ENCODE data around the gene EVX2. TPM values are rescaled to one million over a fixed set of nuclear protein-coding genes. Genes with fewer than 3 reads are reported as not detected.

EVX2 gene
- total and polyA plus RNA-seq, 2 of the 13 experiments (the other 11 are each of a cell fraction or from before 2014, with no cell fraction given): not detected

DNA sequence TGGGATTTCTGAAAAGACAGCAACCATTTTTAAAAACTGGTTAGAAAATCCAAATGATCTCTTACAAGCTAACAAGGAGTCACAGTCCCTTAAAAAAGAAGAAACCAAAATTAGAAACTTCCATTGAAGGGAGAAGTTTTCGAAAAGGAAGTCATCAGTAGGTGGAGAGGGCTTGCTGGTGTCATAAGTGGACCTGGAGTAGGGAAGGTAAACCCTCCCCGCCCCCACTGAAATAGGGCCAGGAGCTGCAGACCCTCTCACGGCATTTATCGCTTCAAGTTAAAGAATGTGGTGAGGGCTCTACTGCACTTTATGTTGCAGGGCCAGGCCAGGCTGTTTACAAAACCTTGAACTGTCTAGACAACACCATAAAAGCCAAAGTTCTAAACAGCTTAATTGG is 26.2 kb upstream of the EVX2 start:
- H3K79me2 ChIP-seq (ENCODE audit: insufficient read depth, low read length): no peaks in the 10 kb centered on the region
- H3K9me3 ChIP-seq (ENCODE audit: low read length): no peaks in the 10 kb centered on the region
- no peak overlapping the region for H3K9ac ChIP-seq (ENCODE audit: insufficient read depth, low read depth, low read length)
- in situ Hi-C loops (cut with HindIII; ENCODE audit: extremely low pct_ligation_motif_present, low pct_unique_long_range_greater_than_20kb) (loop anchor here (10.0 kb wide), 1 partner anchor 1075 kb away; no protein-coding TSS in a partner anchor), intact Hi-C loops (cut with micrococcal nuclease; ENCODE audit: unreplicated experiment) (loop anchor here (5.0 kb wide), 2 partner anchors 527 to 1037 kb away; no protein-coding TSS in a partner anchor)
- peaks cover 13% of the 10 kb centered on the region for H3K4me1 ChIP-seq (ENCODE audit: insufficient read depth, low read length)
- no peak for ATAC-seq
- no TSS peak for BruUV-seq (replicated peaks)
- H3K36me3 ChIP-seq (replicated peaks in 1 of 2; ENCODE audit: control insufficient read depth in 1 of 2, insufficient read depth in 2 of 2, low read length in 2 of 2): no peaks in the 10 kb centered on the region
- ChIA-PET POLR2A (no interaction called here), CTCF (ENCODE audit: low intra/inter-chr PET ratio, low total read pairs) (no interaction called here)
- no peaks in the 10 kb centered on the region for H4K20me1 ChIP-seq (ENCODE audit: insufficient read depth, low read length)
- H3K27ac ChIP-seq (ENCODE audit: extremely low read length, insufficient read depth, low read length): no peak overlapping the region
- H3K27me3 ChIP-seq (ENCODE audit: control insufficient read depth in 1 of 2, insufficient read depth in 2 of 2, low read length in 2 of 2): peaks cover 26 to 88% of the 10 kb centered on the region in 2 experiments
- TF ChIP-seq MIER3 (CRISPR knock-in tag; IDR thresholded peaks at IDR 0.05; ENCODE audit: borderline replicate concordance) (no peak), MAFG (CRISPR knock-in tag; IDR thresholded peaks at IDR 0.05) (no peak), SIX1 (CRISPR knock-in tag; IDR thresholded peaks at IDR 0.05; ENCODE audit: borderline replicate concordance) (no peak), SMAD1 (CRISPR knock-in tag; IDR thresholded peaks at IDR 0.05; ENCODE audit: borderline replicate concordance, low read depth) (no peak), ZNF782 (CRISPR knock-in tag; IDR thresholded peaks at IDR 0.05; ENCODE audit: borderline replicate concordance) (no peak), SNAI1 (CRISPR knock-in tag; IDR thresholded peaks at IDR 0.05; ENCODE audit: borderline replicate concordance) (no peak), HNF4A (CRISPR knock-in tag; IDR thresholded peaks at IDR 0.05) (no peak), ZNF577 (CRISPR knock-in tag; IDR thresholded peaks at IDR 0.05; ENCODE audit: borderline replicate concordance, low read depth) (no peak), FLYWCH1 (CRISPR knock-in tag; IDR thresholded peaks at IDR 0.05) (no peak), CHD4 (IDR thresholded peaks at IDR 0.05; ENCODE audit: borderline replicate concordance, low read length) (no peak), CENPX (CRISPR knock-in tag; IDR thresholded peaks at IDR 0.05) (no peak), POLR2G (IDR thresholded peaks at IDR 0.05; ENCODE audit: low read depth, low read length) (no peak), KDM4B (CRISPR knock-in tag; IDR thresholded peaks at IDR 0.05) (no peak)
- TF ChIP-seq, protein P1, sequence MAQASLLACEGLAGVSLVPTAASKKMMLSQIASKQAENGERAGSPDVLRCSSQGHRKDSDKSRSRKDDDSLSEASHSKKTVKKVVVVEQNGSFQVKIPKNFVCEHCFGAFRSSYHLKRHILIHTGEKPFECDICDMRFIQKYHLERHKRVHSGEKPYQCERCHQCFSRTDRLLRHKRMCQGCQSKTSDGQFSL (CRISPR knock-in tag; IDR thresholded peaks at IDR 0.05): no peak
- TF ChIP-seq, protein P2, sequence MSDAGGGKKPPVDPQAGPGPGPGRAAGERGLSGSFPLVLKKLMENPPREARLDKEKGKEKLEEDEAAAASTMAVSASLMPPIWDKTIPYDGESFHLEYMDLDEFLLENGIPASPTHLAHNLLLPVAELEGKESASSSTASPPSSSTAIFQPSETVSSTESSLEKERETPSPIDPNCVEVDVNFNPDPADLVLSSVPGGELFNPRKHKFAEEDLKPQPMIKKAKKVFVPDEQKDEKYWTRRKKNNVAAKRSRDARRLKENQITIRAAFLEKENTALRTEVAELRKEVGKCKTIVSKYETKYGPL (CRISPR knock-in tag; IDR thresholded peaks at IDR 0.05): no peak
- TF ChIP-seq, protein P3, sequence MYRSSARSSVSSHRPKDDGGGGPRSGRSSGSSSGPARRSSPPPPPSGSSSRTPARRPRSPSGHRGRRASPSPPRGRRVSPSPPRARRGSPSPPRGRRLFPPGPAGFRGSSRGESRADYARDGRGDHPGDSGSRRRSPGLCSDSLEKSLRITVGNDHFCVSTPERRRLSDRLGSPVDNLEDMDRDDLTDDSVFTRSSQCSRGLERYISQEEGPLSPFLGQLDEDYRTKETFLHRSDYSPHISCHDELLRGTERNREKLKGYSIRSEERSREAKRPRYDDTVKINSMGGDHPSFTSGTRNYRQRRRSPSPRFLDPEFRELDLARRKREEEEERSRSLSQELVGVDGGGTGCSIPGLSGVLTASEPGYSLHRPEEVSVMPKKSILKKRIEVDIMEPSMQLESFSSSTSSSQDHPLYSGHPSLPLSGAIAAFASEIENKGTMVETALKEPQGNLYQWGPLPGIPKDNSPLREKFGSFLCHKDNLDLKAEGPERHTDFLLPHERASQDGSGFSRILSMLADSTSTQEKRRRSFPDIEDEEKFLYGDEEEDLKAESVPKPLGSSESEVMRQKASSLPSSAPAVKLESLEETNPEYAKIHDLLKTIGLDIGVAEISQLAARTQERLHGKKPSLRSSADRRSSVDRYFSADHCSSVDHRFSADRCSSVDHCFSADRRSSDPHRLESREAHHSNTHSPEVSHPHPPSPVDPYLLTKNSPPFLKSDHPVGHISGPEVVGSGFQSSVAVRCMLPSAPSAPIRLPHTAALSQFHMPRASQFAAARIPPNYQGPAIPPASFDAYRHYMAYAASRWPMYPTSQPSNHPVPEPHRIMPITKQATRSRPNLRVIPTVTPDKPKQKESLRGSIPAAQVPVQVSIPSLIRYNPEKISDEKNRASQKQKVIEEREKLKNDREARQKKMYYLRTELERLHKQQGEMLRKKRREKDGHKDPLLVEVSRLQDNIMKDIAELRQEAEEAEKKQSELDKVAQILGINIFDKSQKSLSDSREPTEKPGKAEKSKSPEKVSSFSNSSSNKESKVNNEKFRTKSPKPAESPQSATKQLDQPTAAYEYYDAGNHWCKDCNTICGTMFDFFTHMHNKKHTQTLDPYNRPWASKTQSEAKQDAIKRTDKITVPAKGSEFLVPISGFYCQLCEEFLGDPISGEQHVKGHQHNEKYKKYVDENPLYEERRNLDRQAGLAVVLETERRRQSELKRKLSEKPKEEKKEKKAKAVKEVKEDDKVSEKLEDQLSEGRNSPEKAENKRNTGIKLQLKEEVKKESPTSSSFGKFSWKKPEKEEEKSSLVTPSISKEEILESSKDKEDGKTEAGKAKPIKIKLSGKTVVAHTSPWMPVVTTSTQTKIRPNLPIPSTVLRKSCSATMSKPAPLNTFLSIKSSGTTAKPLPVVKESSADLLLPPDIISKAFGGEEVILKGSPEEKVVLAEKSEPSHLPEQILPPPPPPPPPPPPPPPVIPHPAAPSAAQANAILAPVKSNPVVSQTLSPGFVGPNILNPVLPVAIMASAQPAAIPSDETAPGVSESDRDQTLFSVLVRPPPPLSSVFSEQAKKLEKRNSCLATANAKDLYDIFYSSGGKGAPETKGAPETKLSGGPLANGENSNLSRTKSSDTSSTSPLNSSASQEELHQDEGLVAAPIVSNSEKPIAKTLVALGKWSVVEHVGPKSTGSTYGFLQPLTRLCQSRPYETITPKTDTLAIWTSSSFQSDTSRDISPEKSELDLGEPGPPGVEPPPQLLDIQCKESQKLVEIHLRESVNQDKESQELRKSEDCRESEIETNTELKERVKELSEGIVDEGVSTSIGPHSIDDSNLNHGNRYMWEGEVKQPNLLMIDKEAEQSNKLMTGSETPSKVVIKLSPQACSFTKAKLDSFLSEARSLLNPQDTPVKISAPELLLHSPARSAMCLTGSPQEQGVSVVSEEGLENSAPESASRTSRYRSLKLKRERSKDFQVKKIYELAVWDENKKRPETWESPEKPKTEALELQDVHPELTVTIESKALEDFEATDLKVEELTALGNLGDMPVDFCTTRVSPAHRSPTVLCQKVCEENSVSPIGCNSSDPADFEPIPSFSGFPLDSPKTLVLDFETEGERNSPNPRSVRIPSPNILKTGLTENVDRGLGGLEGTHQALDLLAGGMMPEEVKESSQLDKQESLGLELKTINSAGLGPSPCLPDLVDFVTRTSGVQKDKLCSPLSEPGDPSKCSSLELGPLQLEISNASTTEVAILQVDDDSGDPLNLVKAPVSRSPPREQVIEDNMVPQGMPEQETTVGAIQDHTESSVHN (CRISPR knock-in tag; IDR thresholded peaks at IDR 0.05): no peak
- H3K4me2 ChIP-seq (ENCODE audit: low read depth, low read length): no peak overlapping the region
- DNase-seq (ENCODE audit: low spot score): no peak
- FAIRE-seq: no peak
- no peak overlapping the region for H3K4me3 ChIP-seq (replicated peaks in 1 of 3; ENCODE audit: insufficient read depth in 1 of 3, low read depth in 2 of 3, low read length in 3 of 3)
- WGBS (ENCODE audit: low lambda C conversion rate): 36% methylated on average over 4 of the region's 4 CpGs
- H2AFZ ChIP-seq (ENCODE audit: low read length): no peak overlapping the region

Data from HepG2 (cell line).